ENCODE data around the gene OR9K2.

OR9K2 gene

DNA sequence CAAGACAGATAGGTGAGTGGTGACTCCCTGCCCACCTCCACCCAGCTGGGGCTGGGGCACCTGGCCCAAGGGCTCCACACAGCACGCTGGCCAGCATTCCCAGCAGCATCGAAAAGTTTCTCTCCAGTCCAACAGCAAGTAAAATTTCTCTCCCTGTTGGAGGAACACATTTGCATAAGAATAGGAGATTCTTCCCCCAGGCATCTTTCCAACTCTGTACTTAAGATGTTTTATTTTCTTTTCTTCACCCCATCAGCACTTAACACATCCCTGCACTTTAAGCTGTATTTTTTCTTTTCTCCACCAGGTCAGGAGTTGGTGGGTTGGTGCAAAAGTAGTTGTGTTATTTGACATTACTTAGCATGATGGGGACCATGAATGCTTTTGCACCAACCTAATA is 47.2 kb downstream of the OR9K2 start:
- Histone ChIP-seq H3K27ac (ENCODE audit: low read depth, low read length) (no peak overlapping the region), H3K9ac (ENCODE audit: low read depth, low read length) (no peak overlapping the region), H3K27me3 (ENCODE audit: insufficient read depth, low read length) (no peaks in the 10 kb centered on the region), H3K4me3 (ENCODE audit: low read length) (no peak overlapping the region), H3K9me3 (ENCODE audit: insufficient read depth, low read depth, low read length) (no peaks in the 10 kb centered on the region), H3K36me3 (ENCODE audit: insufficient read depth, low read length) (no peaks in the 10 kb centered on the region), H3K4me1 (ENCODE audit: insufficient read depth, low read length) (no peaks in the 10 kb centered on the region)
- WGBS, result 100% methylated on average over 2 of the region's 2 CpGs

Data from HUES64 (cell line).